OCI-LY7 (cell line): Measurements from ENCODE around the gene KIF25. TPM values are rescaled to one million over a fixed set of nuclear protein-coding genes. Genes with fewer than 3 reads are reported as not detected.

ENCODE experiments used
- BruUV-seq: library from RNA; stranded (reverse); fragments of 400-500 nt; replicated peaks from 2 replicates; lab custom pipeline; 2021; lab: Mats Ljungman, UMichigan
- CTCF ChIA-PET: fragments of 300-600 bp; sonication (Branson Sonifier 250); formaldehyde crosslinking; loops from one replicate; lab custom pipeline; 2022; ENCODE audit warnings: antibody characterized with exemption; ENCODE audit not compliant: unreplicated experiment; lab: Charles Lee
- POLR2A ChIA-PET: fragments of 300-600 bp; sonication (Branson Sonifier 250); formaldehyde crosslinking; loops from one replicate; lab custom pipeline; 2022; ENCODE audit warnings: antibody characterized with exemption; lab: Charles Lee
- DNase-seq: peaks from one replicate; pipeline ENCODE4 v3.0.0-alpha.2; 2015; ENCODE audit warnings: low spot score
- H2AFZ ChIP-seq: fragments of 200-600 bp; sonication (generic), shearing (Covaris generic); 2 replicates; pipeline ENCODE4 v1.6.1; 2014; ENCODE audit warnings: mild to moderate bottlenecking, antibody characterized with exemption, low read length, moderate library complexity
- H3K27ac ChIP-seq: fragments of 200-600 bp; sonication (generic); 2 replicates; pipeline ENCODE4 v1.5.1; 2014; ENCODE audit warnings: mixed run types, low read depth, mild to moderate bottlenecking, moderate library complexity, low read length, inconsistent platforms; ENCODE audit not compliant: poor library complexity, severe bottlenecking
- H3K36me3 ChIP-seq: fragments of 200-600 bp; sonication (generic); 2 replicates; pipeline ENCODE4 v1.6.1; 2014; ENCODE audit warnings: mild to moderate bottlenecking, antibody characterized with exemption, low read length, moderate library complexity, mixed read lengths; ENCODE audit not compliant: insufficient read depth
- H3K4me1 ChIP-seq: fragments of 200-600 bp; sonication (generic); 2 replicates; pipeline ENCODE4 v1.5.1; 2014; ENCODE audit warnings: mild to moderate bottlenecking, low read length; ENCODE audit not compliant: insufficient read depth, poor library complexity, severe bottlenecking
- H3K4me2 ChIP-seq: fragments of 200-600 bp; sonication (generic); 2 replicates; pipeline ENCODE4 v1.6.1; 2014; ENCODE audit warnings: mild to moderate bottlenecking, low read length
- H3K4me3 ChIP-seq: fragments of 200-600 bp; sonication (generic); 2 replicates; pipeline ENCODE4 v1.5.1; 2014; ENCODE audit warnings: mild to moderate bottlenecking, low read depth, low read length; ENCODE audit not compliant: poor library complexity, severe bottlenecking
- H3K79me2 ChIP-seq: fragments of 200-600 bp; sonication (generic); 2 replicates; pipeline ENCODE4 v1.6.1; 2016; ENCODE audit warnings: low read depth, mild to moderate bottlenecking, low read length, moderate library complexity, mixed read lengths; ENCODE audit not compliant: insufficient read depth
- H3K9me2 ChIP-seq: fragments of 200-600 bp; sonication (generic); 2 replicates; pipeline ENCODE4 v1.6.1; 2016; ENCODE audit warnings: mild to moderate bottlenecking, low read length, mixed read lengths; ENCODE audit not compliant: insufficient read depth
- H3K9me3 ChIP-seq: fragments of 200-600 bp; sonication (generic); 2 replicates; pipeline ENCODE4 v1.6.1; 2014; ENCODE audit warnings: mild to moderate bottlenecking, mixed run types, low read length, mixed read lengths
- H4K20me1 ChIP-seq: fragments of 200-600 bp; sonication (generic); 2 replicates; pipeline ENCODE4 v1.6.1; 2014; ENCODE audit warnings: mild to moderate bottlenecking, antibody characterized with exemption, low read length, moderate library complexity, mixed read lengths; ENCODE audit not compliant: insufficient read depth
- EZH2phosphoT487 ChIP-seq: fragments of 200-600 bp; sonication (generic); IDR thresholded peaks from 2 replicates; pipeline ENCODE4 v1.6.1; 2018; ENCODE audit warnings: low read depth, borderline replicate concordance, mild to moderate bottlenecking, mixed run types, antibody characterized with exemption, low read length, moderate library complexity, mixed read lengths
- intact Hi-C: fragments of 100-400 bp; cut with micrococcal nuclease; formaldehyde crosslinking; loops from one replicate; pipeline ENCODE4 v1.10.0; 2022; ENCODE audit not compliant: unreplicated experiment
- total RNA-seq, 2 experiments: library from RNA; depleted of rRNA in 1 of 2; stranded (reverse); fragments of >200 nt in 1 of 2; shearing (Covaris generic) in 1 of 2; gene quantifications; 2 replicates each; pipeline ENCODE4 v1.2.3, GENCODE V29; 2014 to 2022
- TF ChIP-seq, protein P1 (sequence below): fragments of 200-600 bp; sonication (generic); conservative IDR thresholded peaks from 2 replicates; pipeline ENCODE4 v1.5.1; 2014; ENCODE audit warnings: mild to moderate bottlenecking, antibody characterized with exemption, low read length, moderate library complexity, mixed read lengths

KIF25 gene
- total RNA-seq, 2 experiments from 2014 or later, result not detected

DNA sequence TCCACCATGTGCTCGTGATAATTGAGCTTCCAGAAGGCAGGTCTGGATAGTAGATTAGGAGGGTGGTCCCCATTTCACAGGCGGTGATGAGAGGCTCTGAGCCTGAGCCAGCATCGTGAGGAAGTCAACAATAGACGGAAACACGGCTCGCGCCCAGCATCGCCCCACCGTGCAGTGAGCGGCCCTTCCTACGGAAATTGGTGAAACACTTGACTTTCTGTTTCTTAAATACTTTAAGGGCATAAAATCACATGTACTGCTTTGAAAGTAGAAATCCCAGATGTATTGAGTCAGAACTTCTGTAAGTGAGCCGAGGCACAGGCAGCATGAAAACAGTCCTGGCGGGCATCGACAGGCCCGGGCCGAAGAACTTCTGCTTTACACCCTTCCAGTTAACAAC lies 4.3 kb upstream of the KIF25 start:
- Histone ChIP-seq H4K20me1 (no peaks in the 10 kb centered on the region), H3K4me1 (no peaks in the 10 kb centered on the region), H3K4me3 (no peak overlapping the region), H3K9me3 (no peaks in the 10 kb centered on the region), H3K4me2 (no peak overlapping the region), H2AFZ (no peak overlapping the region), H3K27ac (no peak overlapping the region), H3K9me2 (no peaks in the 10 kb centered on the region), H3K79me2 (no peaks in the 10 kb centered on the region), H3K36me3 (no peaks in the 10 kb centered on the region)
- TF ChIP-seq EZH2phosphoT487, result no peak
- TF ChIP-seq, protein P1, sequence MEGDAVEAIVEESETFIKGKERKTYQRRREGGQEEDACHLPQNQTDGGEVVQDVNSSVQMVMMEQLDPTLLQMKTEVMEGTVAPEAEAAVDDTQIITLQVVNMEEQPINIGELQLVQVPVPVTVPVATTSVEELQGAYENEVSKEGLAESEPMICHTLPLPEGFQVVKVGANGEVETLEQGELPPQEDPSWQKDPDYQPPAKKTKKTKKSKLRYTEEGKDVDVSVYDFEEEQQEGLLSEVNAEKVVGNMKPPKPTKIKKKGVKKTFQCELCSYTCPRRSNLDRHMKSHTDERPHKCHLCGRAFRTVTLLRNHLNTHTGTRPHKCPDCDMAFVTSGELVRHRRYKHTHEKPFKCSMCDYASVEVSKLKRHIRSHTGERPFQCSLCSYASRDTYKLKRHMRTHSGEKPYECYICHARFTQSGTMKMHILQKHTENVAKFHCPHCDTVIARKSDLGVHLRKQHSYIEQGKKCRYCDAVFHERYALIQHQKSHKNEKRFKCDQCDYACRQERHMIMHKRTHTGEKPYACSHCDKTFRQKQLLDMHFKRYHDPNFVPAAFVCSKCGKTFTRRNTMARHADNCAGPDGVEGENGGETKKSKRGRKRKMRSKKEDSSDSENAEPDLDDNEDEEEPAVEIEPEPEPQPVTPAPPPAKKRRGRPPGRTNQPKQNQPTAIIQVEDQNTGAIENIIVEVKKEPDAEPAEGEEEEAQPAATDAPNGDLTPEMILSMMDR, result no peak
- intact Hi-C loops, result no loop called here
- ChIA-PET CTCF (no interaction called here), POLR2A (no interaction called here)
- DNase-seq, result no peak
- BruUV-seq, result no TSS peak

DNA sequence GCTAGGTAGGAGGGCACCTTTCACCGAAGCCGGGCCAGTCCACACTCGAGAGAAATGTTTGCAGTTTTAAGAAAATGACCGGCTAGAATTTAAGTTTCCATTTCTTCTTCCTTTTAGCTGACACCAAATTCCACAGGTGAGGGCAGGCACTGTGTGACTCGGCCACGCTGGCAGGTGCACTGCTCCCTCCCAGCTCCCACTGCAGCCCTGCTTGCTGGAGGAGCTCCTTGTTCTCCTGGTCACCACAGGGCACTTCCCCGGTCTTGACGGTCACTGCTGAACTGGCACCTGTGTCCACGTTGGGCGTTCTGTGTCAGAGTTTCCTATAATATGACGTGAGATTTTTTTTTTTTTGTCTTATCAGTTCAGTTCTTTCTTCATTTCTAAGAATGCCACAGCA lies 3.6 kb upstream of the KIF25 start:
- Histone ChIP-seq H4K20me1 (no peaks in the 10 kb centered on the region), H3K4me1 (no peaks in the 10 kb centered on the region), H3K27ac (no peak overlapping the region), H3K9me2 (no peaks in the 10 kb centered on the region), H3K36me3 (no peaks in the 10 kb centered on the region), H2AFZ (no peak overlapping the region), H3K79me2 (no peaks in the 10 kb centered on the region), H3K4me2 (no peak overlapping the region), H3K4me3 (no peak overlapping the region), H3K9me3 (no peaks in the 10 kb centered on the region)
- ChIA-PET CTCF (no interaction called here), POLR2A (no interaction called here)
- no peak for DNase-seq
- TF ChIP-seq, protein P1, result no peak
- no peak for TF ChIP-seq EZH2phosphoT487
- intact Hi-C loops, result no loop called here
- BruUV-seq, result no TSS peak

DNA sequence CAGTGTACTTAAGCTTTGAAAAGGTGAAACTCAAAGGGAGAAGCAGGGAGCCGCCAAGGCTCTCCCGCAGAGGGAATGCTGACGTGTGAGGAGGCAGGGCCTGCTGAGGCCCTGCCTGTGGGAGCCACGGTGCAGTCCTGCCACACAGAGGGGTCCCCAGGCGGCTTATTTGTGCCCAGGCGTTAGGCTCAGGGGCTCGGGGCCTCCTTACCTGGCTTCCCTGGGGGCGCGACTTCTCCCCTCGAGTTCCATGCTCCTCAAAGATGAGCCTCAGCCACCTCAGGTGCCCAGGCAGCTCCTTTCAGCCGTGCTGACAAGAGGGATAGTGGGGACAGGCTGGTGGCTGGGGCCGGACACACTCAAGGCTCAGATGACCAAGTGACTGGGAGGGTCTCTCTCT lies 2.2 kb upstream of the KIF25 start:
- CTCF ChIA-PET, result no interaction called here
- no peak overlapping the region for H2AFZ ChIP-seq
- H3K27ac ChIP-seq, result no peak overlapping the region
- no TSS peak for BruUV-seq
- POLR2A ChIA-PET, result no interaction called here
- H3K4me2 ChIP-seq, result no peak overlapping the region
- H3K4me3 ChIP-seq, result no peak overlapping the region
- no peaks in the 10 kb centered on the region for H3K9me3 ChIP-seq
- no peaks in the 10 kb centered on the region for H3K4me1 ChIP-seq
- H3K36me3 ChIP-seq, result no peaks in the 10 kb centered on the region
- no peak for DNase-seq
- intact Hi-C loops, result no loop called here
- H4K20me1 ChIP-seq, result no peaks in the 10 kb centered on the region
- H3K79me2 ChIP-seq, result no peaks in the 10 kb centered on the region
- TF ChIP-seq, protein P1, result no peak
- no peak for TF ChIP-seq EZH2phosphoT487
- no peaks in the 10 kb centered on the region for H3K9me2 ChIP-seq
